IMR-90 (cell line): ENCODE measurements around the gene C6orf52. TPM values are rescaled to one million over a fixed set of nuclear protein-coding genes. Genes with fewer than 3 reads are reported as not detected.
A peak's percentile ranks its signal among the peaks of the same experiment; 100 is the strongest.

Experiments used
- ATAC-seq: fragments of 200-7000 bp; cut with Tn5 transposase; 2 replicates; pipeline ENCODE4 v1.9.1; 2020; ENCODE audit warnings: low read depth, mild to moderate bottlenecking, moderate library complexity
- BruUV-seq: library from RNA; stranded (reverse); fragments of 400-500 nt; replicated peaks from 2 replicates; lab custom pipeline; 2021; lab: Mats Ljungman, UMichigan
- CTCF ChIA-PET: fragments of 300-600 bp; formaldehyde crosslinking; extraction: SDS; loops from one replicate; lab custom pipeline; 2021; ENCODE audit warnings: antibody characterized with exemption; lab: Yijun Ruan, JAX
- POLR2A ChIA-PET: fragments of 300-600 bp; sonication (Branson Sonifier 250); formaldehyde crosslinking; loops from one replicate; lab custom pipeline; 2022; ENCODE audit warnings: antibody characterized with exemption; ENCODE audit not compliant: unreplicated experiment; lab: Charles Lee
- DNase-seq: peaks from one replicate; pipeline ENCODE4 v3.0.0; 2013
- H2AFZ ChIP-seq: replicated peaks from 2 replicates; pipeline ENCODE3; 2013; ENCODE audit warnings: low read length, mild to moderate bottlenecking; ENCODE audit not compliant: poor library complexity
- H2AK5ac ChIP-seq: 2 replicates; pipeline ENCODE4 v1.6.1; 2013; ENCODE audit warnings: low read depth, low read length, inconsistent platforms
- H2AK9ac ChIP-seq: replicated peaks from 2 replicates; pipeline ENCODE3; 2013; ENCODE audit warnings: mild to moderate bottlenecking, low read depth, low read length, moderate library complexity; ENCODE audit not compliant: poor library complexity
- H2BK120ac ChIP-seq: 2 replicates; pipeline ENCODE4 v1.6.1; 2013; ENCODE audit warnings: low read depth, low read length, inconsistent platforms
- H2BK15ac ChIP-seq: 3 replicates; pipeline ENCODE4 v1.6.1; 2013; ENCODE audit warnings: low read depth, low read length, inconsistent platforms
- H2BK20ac ChIP-seq: 2 replicates; pipeline ENCODE4 v1.6.1; 2013; ENCODE audit warnings: low read depth, mild to moderate bottlenecking, inconsistent platforms, low read length, moderate library complexity
- H2BK5ac ChIP-seq: 2 replicates; pipeline ENCODE4 v1.6.1; 2013; ENCODE audit warnings: mild to moderate bottlenecking, low read depth, low read length, inconsistent platforms; ENCODE audit not compliant: poor library complexity, severe bottlenecking
- H3K14ac ChIP-seq: replicated peaks from 2 replicates; pipeline ENCODE4 v1.6.1; 2013; ENCODE audit warnings: low read depth, low read length, inconsistent platforms
- H3K18ac ChIP-seq: 2 replicates; pipeline ENCODE4 v1.6.1; 2013; ENCODE audit warnings: low read depth, low read length, control low read depth
- H3K23ac ChIP-seq: 2 replicates; pipeline ENCODE4 v1.6.1; 2013; ENCODE audit warnings: low read depth, low read length, inconsistent platforms
- H3K27ac ChIP-seq: 2 replicates; pipeline ENCODE4 v1.5.1; 2013; ENCODE audit warnings: mild to moderate bottlenecking, control low read depth, low read length; ENCODE audit not compliant: insufficient read depth
- H3K27me3 ChIP-seq: 2 replicates; pipeline ENCODE4 v1.6.1; 2013; ENCODE audit warnings: low read length; ENCODE audit not compliant: control insufficient read depth, insufficient read depth
- H3K36me3 ChIP-seq: 2 replicates; pipeline ENCODE4 v1.6.1; 2013; ENCODE audit warnings: low read length, mixed read lengths; ENCODE audit not compliant: control insufficient read depth, insufficient read depth
- H3K4ac ChIP-seq: 2 replicates; pipeline ENCODE4 v1.6.1; 2013; ENCODE audit warnings: low read depth, low read length, inconsistent platforms
- H3K4me1 ChIP-seq: 2 replicates; pipeline ENCODE4 v1.6.1; 2013; ENCODE audit warnings: low read length, mixed read lengths; ENCODE audit not compliant: control insufficient read depth, insufficient read depth
- H3K4me2 ChIP-seq: 2 replicates; pipeline ENCODE4 v1.6.1; 2013; ENCODE audit warnings: low read depth, mild to moderate bottlenecking, control low read depth, low read length, moderate library complexity
- H3K4me3 ChIP-seq: 2 replicates; pipeline ENCODE4 v1.5.1; 2013; ENCODE audit warnings: low read depth, mild to moderate bottlenecking, control low read depth, low read length, moderate library complexity; ENCODE audit not compliant: insufficient read depth
- H3K56ac ChIP-seq: 2 replicates; pipeline ENCODE4 v1.6.1; 2013; ENCODE audit warnings: low read length, inconsistent platforms; ENCODE audit not compliant: insufficient read depth; ENCODE audit errors: extremely low read depth
- H3K79me1 ChIP-seq, 2 experiments: 2 replicates each; pipeline ENCODE4 v1.6.1; 2013; ENCODE audit warnings: low read length in 2 of 2, inconsistent platforms in 1 of 2, low read depth in 1 of 2
- H3K9ac ChIP-seq: 2 replicates; pipeline ENCODE4 v1.6.1; 2013; ENCODE audit warnings: low read depth, low read length, control low read depth
- H3K9me1 ChIP-seq: 2 replicates; pipeline ENCODE4 v1.6.1; 2013; ENCODE audit warnings: low read length, inconsistent platforms; ENCODE audit not compliant: insufficient read depth
- H3K9me3 ChIP-seq: 2 replicates; pipeline ENCODE4 v1.6.1; 2013; ENCODE audit warnings: low read length; ENCODE audit not compliant: control insufficient read depth, insufficient read depth
- H4K20me1 ChIP-seq: 2 replicates; pipeline ENCODE4 v1.6.1; 2013; ENCODE audit warnings: low read length, inconsistent platforms; ENCODE audit not compliant: insufficient read depth
- H4K5ac ChIP-seq: 2 replicates; pipeline ENCODE4 v1.6.1; 2013; ENCODE audit warnings: mild to moderate bottlenecking, low read depth, low read length, control low read depth
- H4K8ac ChIP-seq, 2 experiments: 2 replicates each; pipeline ENCODE4 v1.6.1; 2013; ENCODE audit warnings: low read depth in 2 of 2, low read length in 2 of 2, control low read depth in 1 of 2, inconsistent platforms in 1 of 2
- H4K91ac ChIP-seq: 2 replicates; pipeline ENCODE4 v1.6.1; 2013; ENCODE audit warnings: low read depth, low read length, inconsistent platforms; ENCODE audit not compliant: insufficient read depth
- BHLHE40 ChIP-seq: fragments of 150-350 bp; IDR thresholded peaks from 2 replicates; pipeline ENCODE4 v1.6.1; 2016; ENCODE audit warnings: mild to moderate bottlenecking, low read depth, low read length
- CEBPB ChIP-seq: IDR thresholded peaks from 2 replicates; pipeline ENCODE4 v1.6.1; 2012; ENCODE audit warnings: low read depth, low read length, improper control_type of control experiment
- CHD1 ChIP-seq: IDR thresholded peaks from 2 replicates; pipeline ENCODE4 v1.6.1; 2012; ENCODE audit warnings: low read depth, low read length, improper control_type of control experiment
- FOS ChIP-seq: fragments of 150-350 bp; IDR thresholded peaks from 2 replicates; pipeline ENCODE4 v1.6.1; 2016; ENCODE audit warnings: low read depth, low read length
- MAFK ChIP-seq: IDR thresholded peaks from 2 replicates; pipeline ENCODE4 v1.6.1; 2012; ENCODE audit warnings: low read depth, low read length, improper control_type of control experiment
- MAZ ChIP-seq: IDR thresholded peaks from 2 replicates; pipeline ENCODE4 v1.6.1; 2012; ENCODE audit warnings: low read depth, mild to moderate bottlenecking, low read length, improper control_type of control experiment, moderate library complexity, borderline replicate concordance
- MXI1 ChIP-seq: IDR thresholded peaks from 2 replicates; pipeline ENCODE4 v1.6.1; 2012; ENCODE audit warnings: low read depth, mild to moderate bottlenecking, low read length, moderate library complexity, borderline replicate concordance
- NFE2L2 ChIP-seq: fragments of 150-350 bp; IDR thresholded peaks from 2 replicates; pipeline ENCODE4 v1.6.1; 2016; ENCODE audit warnings: low read depth, mild to moderate bottlenecking, low read length
- POLR2A ChIP-seq: IDR thresholded peaks from 2 replicates; pipeline ENCODE4 v1.6.1; 2012; ENCODE audit warnings: mild to moderate bottlenecking, low read depth, low read length
- RAD21 ChIP-seq: IDR thresholded peaks from 2 replicates; pipeline ENCODE4 v1.6.1; 2012; ENCODE audit warnings: low read length, improper control_type of control experiment
- RCOR1 ChIP-seq: IDR thresholded peaks from 2 replicates; pipeline ENCODE4 v1.6.1; 2012; ENCODE audit warnings: mild to moderate bottlenecking, low read length, improper control_type of control experiment; ENCODE audit not compliant: insufficient replicate concordance
- RFX5 ChIP-seq: IDR thresholded peaks from 2 replicates; pipeline ENCODE4 v1.8.0; 2012; ENCODE audit warnings: low read depth, mild to moderate bottlenecking, low read length, moderate library complexity
- SMC3 ChIP-seq: fragments of 150-350 bp; IDR thresholded peaks from 2 replicates; pipeline ENCODE4 v1.6.1; 2016; ENCODE audit warnings: low read depth, mild to moderate bottlenecking, antibody characterized with exemption, low read length, moderate library complexity
- WGBS, 2 experiments: methylation state at CpG; one replicate each; pipeline versions ENCODE4 v1.1.5 to v1.1.7; 2013; ENCODE audit warnings: missing lambda C conversion rate in 2 of 2; ENCODE audit not compliant: insufficient read length in 1 of 2; ENCODE audit errors: extremely low coverage in 2 of 2; 5-methylcytosine and 5-hydroxymethylcytosine counted together
- dilution Hi-C: fragments of 300-500 bp; cut with HindIII; formaldehyde crosslinking; loops from one replicate; pipeline ENCODE4 v1.14.3; 2018; ENCODE audit warnings: low sequenced_read_pairs; ENCODE audit not compliant: unreplicated experiment
- in situ Hi-C: fragments of 300-500 bp; cut with MboI; formaldehyde crosslinking; loops from 3 replicates; pipeline ENCODE4 v1.14.3; 2019; ENCODE audit warnings: low sequenced_read_pairs, inconsistent platforms, mixed read lengths
- intact Hi-C: fragments of 100-400 bp; cut with micrococcal nuclease; formaldehyde crosslinking; loops from 2 replicates; pipeline ENCODE4 v1.10.0; 2022
- polyA plus RNA-seq, 3 experiments: library from polyadenylated mRNA; depleted of rRNA; stranded (reverse); fragments of >200 nt; gene quantifications; 2 replicates each; pipeline ENCODE4 v1.2.3, GENCODE V29; 2012; ENCODE audit warnings: low replicate concordance in 1 of 3
- total RNA-seq: library from RNA; depleted of rRNA; stranded (reverse); fragments of >200 nt; gene quantifications from 2 replicates; pipeline ENCODE4 v1.2.3, GENCODE V29; 2012
- TF ChIP-seq, protein P1 (sequence below): fragments of 150-350 bp; IDR thresholded peaks from 2 replicates; pipeline ENCODE4 v1.6.1; 2017; ENCODE audit warnings: mild to moderate bottlenecking, antibody characterized with exemption, low read length, low read depth
- TF ChIP-seq, protein P2 (sequence below): conservative IDR thresholded peaks from 2 replicates; pipeline ENCODE4 v1.5.1; 2012; ENCODE audit warnings: mild to moderate bottlenecking, low read depth, low read length, improper control_type of control experiment
- TF ChIP-seq, protein P3 (sequence below): fragments of 150-350 bp; IDR thresholded peaks from 2 replicates; pipeline ENCODE4 v1.6.1; 2016; ENCODE audit warnings: low read depth, mild to moderate bottlenecking, low read length, moderate library complexity, borderline replicate concordance

The C6orf52 gene
- total and polyA plus RNA-seq, 2 of the 4 experiments (the other 2 are of a cell fraction): 0.31 TPM; not detected in 1

DNA sequence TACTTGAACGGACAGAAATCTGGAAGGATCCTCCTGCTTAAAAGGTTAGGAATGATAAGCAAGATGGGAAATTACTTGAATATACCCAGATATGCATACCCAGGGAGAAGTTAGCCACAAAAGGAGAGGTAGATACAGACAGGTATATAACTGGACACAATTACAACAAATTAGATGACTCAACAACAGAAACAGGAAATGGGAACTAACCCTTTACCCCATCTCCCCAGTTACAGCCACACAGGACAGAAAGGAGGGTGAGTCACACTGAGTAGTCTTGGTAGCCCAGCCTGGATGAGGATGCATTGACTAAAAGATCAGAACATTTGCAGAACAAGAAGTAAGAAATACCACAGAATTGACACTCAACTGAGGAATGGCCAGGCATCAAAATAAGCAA is 61.2 kb downstream of the C6orf52 start:
- Histone ChIP-seq H3K9ac (no peak overlapping the region), H4K8ac (no peak overlapping the region), H4K20me1 (no peaks in the 10 kb centered on the region), H3K27me3 (no peaks in the 10 kb centered on the region), H3K4me3 (no peak overlapping the region), H3K36me3 (no peaks in the 10 kb centered on the region), H3K18ac (no peak overlapping the region), H3K9me3 (peaks cover 1% of the 10 kb centered on the region; the same call in 1 of the 2 replicates), H4K91ac (no peak overlapping the region), H3K56ac (no peak overlapping the region), H2BK15ac (no peak overlapping the region), H2AK9ac (no peak overlapping the region), H3K14ac (no peak overlapping the region), H3K79me1 (no peaks in the 10 kb centered on the region), H3K4me1 (no peaks in the 10 kb centered on the region), H3K9me1 (no peaks in the 10 kb centered on the region), H2AK5ac (no peak overlapping the region), H3K23ac (no peak overlapping the region), H2BK120ac (0 out of 2 replicates have a peak overlapping the region, but pooled peaks have one; percentile 3), H2BK20ac (no peak overlapping the region), H2AFZ (no peak overlapping the region), H3K27ac (no peak overlapping the region), H2BK5ac (no peak overlapping the region), H3K4me2 (no peak overlapping the region), H4K5ac (no peak overlapping the region), H3K4ac (no peak overlapping the region)
- ChIA-PET POLR2A (no interaction called here), CTCF (no interaction called here)
- no TSS peak for BruUV-seq
- in situ Hi-C loops (no loop called here), intact Hi-C loops (no loop called here), dilution Hi-C loops (no loop called here)
- WGBS, 2 experiments: no CpG with 5 or more reads among the region's 1 CpG
- peak; percentile 75 for DNase-seq
- TF ChIP-seq, protein P1, sequence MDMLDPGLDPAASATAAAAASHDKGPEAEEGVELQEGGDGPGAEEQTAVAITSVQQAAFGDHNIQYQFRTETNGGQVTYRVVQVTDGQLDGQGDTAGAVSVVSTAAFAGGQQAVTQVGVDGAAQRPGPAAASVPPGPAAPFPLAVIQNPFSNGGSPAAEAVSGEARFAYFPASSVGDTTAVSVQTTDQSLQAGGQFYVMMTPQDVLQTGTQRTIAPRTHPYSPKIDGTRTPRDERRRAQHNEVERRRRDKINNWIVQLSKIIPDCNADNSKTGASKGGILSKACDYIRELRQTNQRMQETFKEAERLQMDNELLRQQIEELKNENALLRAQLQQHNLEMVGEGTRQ: no peak
- TF ChIP-seq SMC3 (no peak), MAZ (no peak), FOS (no peak), RAD21 (no peak), MAFK (no peak), CHD1 (no peak), RFX5 (no peak), CEBPB (no peak), MXI1 (no peak), BHLHE40 (no peak), POLR2A (no peak), RCOR1 (no peak), NFE2L2 (no peak)
- TF ChIP-seq, protein P2, sequence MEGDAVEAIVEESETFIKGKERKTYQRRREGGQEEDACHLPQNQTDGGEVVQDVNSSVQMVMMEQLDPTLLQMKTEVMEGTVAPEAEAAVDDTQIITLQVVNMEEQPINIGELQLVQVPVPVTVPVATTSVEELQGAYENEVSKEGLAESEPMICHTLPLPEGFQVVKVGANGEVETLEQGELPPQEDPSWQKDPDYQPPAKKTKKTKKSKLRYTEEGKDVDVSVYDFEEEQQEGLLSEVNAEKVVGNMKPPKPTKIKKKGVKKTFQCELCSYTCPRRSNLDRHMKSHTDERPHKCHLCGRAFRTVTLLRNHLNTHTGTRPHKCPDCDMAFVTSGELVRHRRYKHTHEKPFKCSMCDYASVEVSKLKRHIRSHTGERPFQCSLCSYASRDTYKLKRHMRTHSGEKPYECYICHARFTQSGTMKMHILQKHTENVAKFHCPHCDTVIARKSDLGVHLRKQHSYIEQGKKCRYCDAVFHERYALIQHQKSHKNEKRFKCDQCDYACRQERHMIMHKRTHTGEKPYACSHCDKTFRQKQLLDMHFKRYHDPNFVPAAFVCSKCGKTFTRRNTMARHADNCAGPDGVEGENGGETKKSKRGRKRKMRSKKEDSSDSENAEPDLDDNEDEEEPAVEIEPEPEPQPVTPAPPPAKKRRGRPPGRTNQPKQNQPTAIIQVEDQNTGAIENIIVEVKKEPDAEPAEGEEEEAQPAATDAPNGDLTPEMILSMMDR: no peak
- TF ChIP-seq, protein P3, sequence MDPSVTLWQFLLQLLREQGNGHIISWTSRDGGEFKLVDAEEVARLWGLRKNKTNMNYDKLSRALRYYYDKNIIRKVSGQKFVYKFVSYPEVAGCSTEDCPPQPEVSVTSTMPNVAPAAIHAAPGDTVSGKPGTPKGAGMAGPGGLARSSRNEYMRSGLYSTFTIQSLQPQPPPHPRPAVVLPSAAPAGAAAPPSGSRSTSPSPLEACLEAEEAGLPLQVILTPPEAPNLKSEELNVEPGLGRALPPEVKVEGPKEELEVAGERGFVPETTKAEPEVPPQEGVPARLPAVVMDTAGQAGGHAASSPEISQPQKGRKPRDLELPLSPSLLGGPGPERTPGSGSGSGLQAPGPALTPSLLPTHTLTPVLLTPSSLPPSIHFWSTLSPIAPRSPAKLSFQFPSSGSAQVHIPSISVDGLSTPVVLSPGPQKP: no peak
- ATAC-seq: peak; percentile 93
